HUES64 (cell line): ENCODE results near the gene ENOSF1.
A peak's percentile ranks its signal among the peaks of the same experiment; 100 is the strongest.
"Not testable (repeated sequence)": the region's sequence is repeated elsewhere in the genome, so short reads cannot be mapped to it uniquely, and the experiment has no call there.

Experiments used
- H3K27ac ChIP-seq: 2 replicates; pipeline ENCODE4 v1.7.0; 2013; ENCODE audit warnings: low read depth, low read length, inconsistent platforms
- H3K27me3 ChIP-seq: 2 replicates; pipeline ENCODE4 v1.6.1; 2013; ENCODE audit warnings: mild to moderate bottlenecking, low read length; ENCODE audit not compliant: insufficient read depth
- H3K36me3 ChIP-seq: 2 replicates; pipeline ENCODE4 v1.6.1; 2013; ENCODE audit warnings: mild to moderate bottlenecking, low read length; ENCODE audit not compliant: insufficient read depth
- H3K4me1 ChIP-seq: 2 replicates; pipeline ENCODE4 v1.6.1; 2013; ENCODE audit warnings: mild to moderate bottlenecking, low read length, moderate library complexity; ENCODE audit not compliant: insufficient read depth
- H3K4me3 ChIP-seq: 2 replicates; pipeline ENCODE4 v1.5.1; 2013; ENCODE audit warnings: mild to moderate bottlenecking, low read length, moderate library complexity
- H3K9ac ChIP-seq: 2 replicates; pipeline ENCODE4 v1.6.1; 2013; ENCODE audit warnings: mild to moderate bottlenecking, low read depth, low read length
- H3K9me3 ChIP-seq: 2 replicates; pipeline ENCODE4 v1.6.1; 2013; ENCODE audit warnings: low read depth, low read length; ENCODE audit not compliant: insufficient read depth
- WGBS: fragments of 150-250, 120-280 bp; methylation state at CpG from one replicate; pipeline ENCODE4 v1.1.7; 2013; ENCODE audit warnings: missing lambda C conversion rate; 5-methylcytosine and 5-hydroxymethylcytosine counted together

The ENOSF1 gene

DNA sequence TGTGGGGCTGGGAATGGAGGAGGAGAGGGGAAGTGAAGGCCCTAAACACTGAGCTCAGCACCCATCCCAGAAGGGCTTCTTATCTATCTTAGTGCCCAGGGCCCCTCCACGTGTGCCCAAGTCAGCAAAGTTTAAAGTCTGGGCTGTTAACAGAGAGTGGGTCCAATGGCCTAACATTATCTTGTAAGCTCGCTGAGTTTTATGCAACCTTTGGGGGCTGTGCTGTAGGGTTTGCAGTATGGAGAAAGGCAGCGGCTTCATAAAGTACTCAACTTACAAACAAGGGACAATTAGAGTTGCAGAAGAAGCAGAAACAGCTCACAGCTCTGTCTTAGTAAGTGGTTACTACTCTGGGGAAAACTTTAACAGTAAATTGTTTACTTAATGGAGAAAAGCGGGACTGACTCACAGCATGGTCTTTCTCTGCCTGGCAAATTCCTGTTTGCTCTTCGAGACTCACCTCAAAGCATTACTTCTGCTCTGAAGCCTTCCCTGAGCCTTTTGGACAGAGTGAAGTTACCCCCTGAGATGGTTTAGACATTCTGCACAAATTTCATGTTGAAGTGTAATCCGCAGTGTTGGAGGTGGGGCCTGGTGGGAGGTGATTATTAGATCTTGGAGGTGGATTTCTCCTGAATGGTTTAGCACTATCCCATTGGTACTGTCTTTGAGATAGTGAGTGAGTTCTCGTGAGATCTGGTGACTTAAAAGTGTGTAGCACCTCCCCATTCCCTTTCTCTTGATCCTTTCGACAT lies 9.0 kb downstream of the ENOSF1 start:
- H3K27ac ChIP-seq: no peak overlapping the region
- 80% methylated on average over 8 of the region's 8 CpGs for WGBS

DNA sequence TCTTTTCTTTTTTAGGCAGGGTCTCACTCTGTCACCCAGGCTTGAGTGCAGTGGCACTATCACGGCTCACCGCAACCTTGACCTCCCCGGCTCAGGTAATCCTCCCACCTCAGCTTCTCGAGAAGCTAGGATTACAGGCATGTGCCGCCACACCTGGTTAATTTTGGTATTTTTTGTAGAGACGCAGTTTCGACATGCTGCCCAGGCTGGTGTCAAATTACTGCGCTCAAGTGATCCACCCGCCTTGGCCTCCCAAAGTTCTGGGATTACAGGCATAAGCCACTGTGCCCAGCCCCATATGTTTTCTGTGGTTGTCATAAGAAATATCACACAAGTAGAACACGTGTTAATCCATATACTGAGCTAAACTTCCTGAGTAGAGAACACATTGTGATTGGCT lies 14.6 kb downstream of the ENOSF1 start:
- Histone ChIP-seq H3K9me3 (no peaks in the 10 kb centered on the region), H3K4me3 (no peak overlapping the region), H3K4me1 (no peaks in the 10 kb centered on the region), H3K36me3 (peaks cover 29% of the 10 kb centered on the region), H3K9ac (no peak overlapping the region), H3K27me3 (no peaks in the 10 kb centered on the region), H3K27ac (no peak overlapping the region)
- 90% methylated on average over 10 of the region's 10 CpGs for WGBS

More for the DNA sequence above, 9.0 kb downstream of the ENOSF1 start:
- H3K36me3 ChIP-seq: peaks cover 33% of the 10 kb centered on the region
- no peak overlapping the region for H3K4me3 ChIP-seq
- no peaks in the 10 kb centered on the region; the same call in 1 of the 2 replicates for H3K4me1 ChIP-seq
- H3K9me3 ChIP-seq: no peaks in the 10 kb centered on the region
- H3K27me3 ChIP-seq: no peaks in the 10 kb centered on the region
- no peak overlapping the region for H3K9ac ChIP-seq

DNA sequence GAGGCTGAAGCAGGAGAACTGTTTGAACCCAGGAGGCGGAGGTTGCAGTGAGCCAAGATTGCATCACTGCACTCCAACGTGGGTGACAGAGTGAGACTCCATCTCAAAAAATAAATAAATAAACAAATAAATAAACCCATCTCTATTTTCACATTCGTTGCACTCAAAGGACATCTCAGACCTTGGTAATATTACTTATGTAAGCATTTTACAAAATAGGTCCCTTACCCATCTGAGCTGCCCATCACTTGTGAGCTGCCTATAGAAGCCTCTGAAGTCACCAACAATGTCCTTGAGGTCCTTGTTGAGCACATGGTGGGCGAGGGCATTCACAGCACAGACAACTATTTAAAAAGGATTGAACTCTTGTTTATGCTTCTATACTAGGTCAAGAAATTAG lies 15.4 kb downstream of the ENOSF1 start:
- H3K27me3 ChIP-seq: no peaks in the 10 kb centered on the region
- 96% methylated on average over 4 of the region's 4 CpGs for WGBS
- H3K36me3 ChIP-seq: peaks cover 35% of the 10 kb centered on the region
- no peak overlapping the region for H3K27ac ChIP-seq
- H3K9ac ChIP-seq: no peak overlapping the region
- H3K4me1 ChIP-seq: no peaks in the 10 kb centered on the region
- no peaks in the 10 kb centered on the region for H3K9me3 ChIP-seq
- H3K4me3 ChIP-seq: no peak overlapping the region

DNA sequence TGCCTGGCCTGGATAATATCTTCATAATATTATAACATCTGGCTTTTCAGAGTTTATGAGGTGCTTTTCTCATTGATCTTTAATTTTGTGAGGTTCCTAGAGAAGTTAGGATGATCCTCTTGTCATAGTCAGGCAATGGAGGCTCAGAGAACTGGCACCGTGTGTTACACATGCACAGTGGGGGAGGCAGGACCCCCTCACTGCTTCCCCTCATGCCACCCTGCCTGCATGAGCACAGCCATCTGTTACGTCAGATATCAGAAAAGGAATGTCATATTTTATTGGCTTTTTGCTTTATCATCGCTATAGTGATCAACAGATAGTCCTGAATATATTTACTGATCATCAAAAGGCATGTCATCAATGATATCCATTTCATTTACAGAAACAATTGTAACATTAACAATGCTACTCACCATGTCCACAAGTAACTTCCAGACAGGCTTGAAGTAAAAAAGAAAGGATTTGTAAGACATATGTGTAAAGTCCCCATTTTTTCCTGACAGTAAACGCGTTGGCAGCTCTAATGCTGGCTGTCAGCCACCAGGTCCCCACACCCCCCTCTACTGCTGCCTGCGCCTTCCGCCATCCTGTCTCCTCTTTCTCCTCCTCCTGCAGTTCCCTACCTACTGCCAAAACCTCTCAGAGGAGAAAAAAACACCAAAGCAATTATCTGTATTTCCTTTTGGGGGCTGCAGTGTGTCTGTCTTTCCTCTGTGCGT lies 18.8 kb downstream of the ENOSF1 start:
- Histone ChIP-seq H3K9ac (no peak overlapping the region), H3K27me3 (no peaks in the 10 kb centered on the region; the same call in 1 of the 2 replicates), H3K4me3 (no peak overlapping the region), H3K9me3 (no peaks in the 10 kb centered on the region), H3K36me3 (peaks cover 45% of the 10 kb centered on the region), H3K27ac (no peak overlapping the region), H3K4me1 (no peaks in the 10 kb centered on the region)
- WGBS: 90% methylated on average over 8 of the region's 8 CpGs

DNA sequence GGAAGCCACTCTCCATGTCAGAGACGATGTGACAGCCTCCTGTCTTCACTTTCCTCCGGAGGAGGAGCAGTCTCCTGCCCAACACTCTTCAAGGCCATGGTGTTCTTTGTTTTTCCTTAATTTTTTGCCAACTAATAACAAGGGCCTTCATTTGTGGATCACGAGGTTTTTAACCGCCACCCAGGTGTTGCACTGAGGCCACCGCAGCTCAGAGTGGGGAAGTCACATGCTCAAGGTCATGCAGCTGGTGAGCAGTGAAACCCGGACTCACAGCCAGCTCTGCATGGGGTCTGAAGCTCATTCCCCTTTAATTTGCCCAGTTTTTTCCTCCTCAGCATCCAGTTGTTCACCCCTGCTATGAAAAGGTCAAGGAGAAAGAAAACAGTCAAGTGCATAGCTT lies 19.6 kb downstream of the ENOSF1 start:
- 95% methylated on average over 6 of the region's 6 CpGs for WGBS
- Histone ChIP-seq H3K27ac (no peak overlapping the region), H3K9me3 (no peaks in the 10 kb centered on the region)

DNA sequence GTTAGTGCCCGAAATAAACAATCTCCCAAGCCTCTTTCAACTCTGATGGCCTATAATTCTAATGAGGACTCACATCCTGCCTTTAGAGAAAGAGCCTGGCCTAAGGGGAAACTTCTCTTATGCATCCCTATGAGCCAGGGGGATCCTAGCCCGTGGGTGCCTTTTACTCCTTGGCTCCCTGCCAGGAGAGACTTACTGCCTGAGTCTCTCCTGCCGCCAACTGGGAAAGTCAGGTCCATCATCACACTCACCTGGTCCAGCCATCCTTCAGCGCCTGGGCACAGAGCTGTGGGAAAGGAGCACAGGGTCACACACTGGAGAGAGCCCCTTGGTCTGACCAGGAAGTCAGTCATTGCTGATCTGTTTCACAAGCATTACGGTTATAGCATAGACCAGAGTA lies 24.1 kb downstream of the ENOSF1 start:
- no peaks in the 10 kb centered on the region; the same call in 1 of the 2 replicates for H3K27me3 ChIP-seq
- no peak overlapping the region for H3K9ac ChIP-seq
- no peak overlapping the region for H3K4me3 ChIP-seq
- peaks cover 22% of the 10 kb centered on the region; the same call in 1 of the 2 replicates for H3K4me1 ChIP-seq
- no peaks in the 10 kb centered on the region for H3K9me3 ChIP-seq
- peaks cover 34% of the 10 kb centered on the region for H3K36me3 ChIP-seq
- H3K27ac ChIP-seq: no peak overlapping the region
- 89% methylated on average over 5 of the region's 5 CpGs for WGBS

More for the DNA sequence above, 19.6 kb downstream of the ENOSF1 start:
- peaks cover 45% of the 10 kb centered on the region for H3K36me3 ChIP-seq
- no peaks in the 10 kb centered on the region for H3K4me1 ChIP-seq
- H3K9ac ChIP-seq: no peak overlapping the region
- H3K27me3 ChIP-seq: no peaks in the 10 kb centered on the region; the same call in 1 of the 2 replicates
- no peak overlapping the region for H3K4me3 ChIP-seq

DNA sequence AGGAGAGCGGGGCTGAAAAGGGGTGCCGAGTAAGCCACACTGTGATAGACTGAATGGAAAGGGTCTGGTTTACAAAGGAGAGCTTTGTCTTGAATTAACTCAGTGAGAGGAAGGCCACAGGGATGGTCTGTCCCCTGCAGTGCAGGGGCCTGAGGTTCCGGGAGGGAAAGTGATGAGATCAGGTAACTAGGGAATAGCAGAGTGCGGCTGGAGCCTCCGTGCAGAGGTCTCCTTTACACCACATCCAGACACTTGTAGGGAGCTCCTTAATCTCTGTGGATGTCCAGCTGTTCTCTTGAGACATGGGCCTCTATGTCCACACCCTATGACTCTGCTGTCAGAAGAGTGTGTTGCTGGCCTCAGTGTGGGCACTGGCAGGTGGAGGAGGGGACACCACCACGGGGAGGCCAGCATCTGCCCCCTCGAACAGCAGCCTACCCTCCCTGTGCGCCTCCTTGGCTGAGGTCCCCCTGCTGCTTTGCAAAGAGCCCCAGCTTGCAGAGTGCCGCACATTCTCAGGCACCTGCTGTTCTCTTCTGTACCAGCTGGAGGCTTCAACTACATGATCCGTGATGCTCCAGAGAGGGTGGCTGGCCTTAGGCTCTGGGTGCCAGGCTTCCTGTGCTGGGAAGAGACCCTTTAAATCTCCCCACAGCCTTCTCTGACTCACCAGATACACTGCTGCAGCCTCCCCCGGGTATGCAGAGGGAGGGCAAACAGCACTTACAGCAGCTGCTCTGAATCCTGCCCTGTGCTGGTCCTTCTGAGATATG lies 25.9 kb downstream of the ENOSF1 start:
- H3K9me3 ChIP-seq: no peaks in the 10 kb centered on the region
- 50% methylated on average over 11 of the region's 11 CpGs for WGBS
- H3K4me3 ChIP-seq: no peak overlapping the region
- no peak overlapping the region for H3K9ac ChIP-seq
- H3K27ac ChIP-seq: peak overlapping the region; percentile 60; the same call in 1 of the 2 replicates
- H3K4me1 ChIP-seq: peaks cover 22% of the 10 kb centered on the region; the same call in 1 of the 2 replicates
- peaks cover 33% of the 10 kb centered on the region for H3K36me3 ChIP-seq
- H3K27me3 ChIP-seq: no peaks in the 10 kb centered on the region; the same call in 1 of the 2 replicates

DNA sequence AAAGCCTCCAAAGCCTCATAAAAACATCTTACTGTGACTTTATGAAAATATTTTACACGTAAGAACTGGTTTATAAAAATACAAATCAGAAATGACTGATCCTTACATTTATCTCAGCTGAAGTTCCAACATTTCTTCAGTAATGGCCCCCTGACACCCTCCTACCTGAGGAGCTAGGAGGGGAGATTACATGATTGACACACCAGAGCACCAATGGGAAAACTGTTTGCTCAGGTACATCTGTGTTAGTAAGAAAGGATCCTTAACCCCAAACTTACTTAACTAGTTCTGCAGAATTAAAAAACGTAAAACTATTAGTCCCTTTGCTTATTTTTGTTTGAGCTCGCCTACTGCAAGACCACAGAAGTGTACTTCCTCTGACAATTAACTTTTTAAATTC lies 27.0 kb downstream of the ENOSF1 start:
- WGBS: 94% methylated on average over 3 of the region's 3 CpGs
- H3K36me3 ChIP-seq: peaks cover 33% of the 10 kb centered on the region

DNA sequence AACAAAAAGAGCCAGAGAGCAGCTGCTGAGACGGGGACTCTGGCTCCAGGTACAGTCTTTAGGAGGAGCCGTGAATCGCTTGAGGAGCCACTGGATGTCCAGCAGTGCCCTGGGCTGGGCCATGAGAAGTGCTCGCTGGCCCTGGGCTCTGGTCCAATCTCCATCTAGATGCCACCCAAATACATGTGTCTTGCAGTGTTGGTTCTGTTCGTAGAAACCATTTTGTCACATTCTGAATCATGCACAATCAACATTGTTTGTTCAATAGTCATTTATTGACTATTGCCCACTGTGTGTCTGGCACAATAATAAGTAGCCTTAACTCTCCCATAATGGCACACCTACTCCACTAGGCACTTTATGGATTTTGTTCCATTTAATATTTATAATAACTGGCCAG lies 28.9 kb downstream of the ENOSF1 start:
- WGBS: 81% methylated on average over 5 of the region's 5 CpGs
- no peak overlapping the region for H3K4me3 ChIP-seq
- no peaks in the 10 kb centered on the region; the same call in 1 of the 2 replicates for H3K27me3 ChIP-seq
- H3K4me1 ChIP-seq: peaks cover 22% of the 10 kb centered on the region; the same call in 1 of the 2 replicates
- H3K9me3 ChIP-seq: no peaks in the 10 kb centered on the region
- H3K36me3 ChIP-seq: peaks cover 33% of the 10 kb centered on the region
- no peak overlapping the region for H3K27ac ChIP-seq
- no peak overlapping the region for H3K9ac ChIP-seq

More for the DNA sequence above, 27.0 kb downstream of the ENOSF1 start:
- no peak overlapping the region for H3K4me3 ChIP-seq
- H3K9me3 ChIP-seq: no peaks in the 10 kb centered on the region
- H3K9ac ChIP-seq: no peak overlapping the region
- peaks cover 22% of the 10 kb centered on the region; the same call in 1 of the 2 replicates for H3K4me1 ChIP-seq
- no peak overlapping the region for H3K27ac ChIP-seq
- H3K27me3 ChIP-seq: no peaks in the 10 kb centered on the region; the same call in 1 of the 2 replicates

DNA sequence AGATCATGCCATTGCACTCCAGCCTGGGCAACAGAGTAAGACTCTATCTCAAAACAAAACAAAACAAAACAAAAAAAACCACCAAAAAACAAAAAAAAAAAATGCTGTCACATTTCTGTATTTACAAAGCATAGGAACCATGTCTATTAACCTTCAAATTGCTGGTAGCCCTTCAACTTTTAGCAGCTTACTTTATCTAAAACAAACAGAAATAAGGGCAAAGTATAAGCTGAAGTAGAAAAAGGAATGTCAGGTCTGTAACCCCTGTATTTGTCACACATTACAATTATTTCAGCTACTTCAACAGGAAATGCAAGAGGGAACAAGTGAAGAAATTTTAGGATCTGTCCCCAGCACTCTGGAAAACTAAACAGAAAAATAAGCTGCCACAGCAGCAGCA lies 29.6 kb downstream of the ENOSF1 start:
- no peaks in the 10 kb centered on the region for H3K27me3 ChIP-seq
- H3K4me3 ChIP-seq: no peak overlapping the region
- H3K9me3 ChIP-seq: no peaks in the 10 kb centered on the region
- H3K9ac ChIP-seq: no peak overlapping the region
- peaks cover 22% of the 10 kb centered on the region; the same call in 1 of the 2 replicates for H3K4me1 ChIP-seq
- H3K36me3 ChIP-seq: peaks cover 37% of the 10 kb centered on the region
- H3K27ac ChIP-seq: no peak overlapping the region

DNA sequence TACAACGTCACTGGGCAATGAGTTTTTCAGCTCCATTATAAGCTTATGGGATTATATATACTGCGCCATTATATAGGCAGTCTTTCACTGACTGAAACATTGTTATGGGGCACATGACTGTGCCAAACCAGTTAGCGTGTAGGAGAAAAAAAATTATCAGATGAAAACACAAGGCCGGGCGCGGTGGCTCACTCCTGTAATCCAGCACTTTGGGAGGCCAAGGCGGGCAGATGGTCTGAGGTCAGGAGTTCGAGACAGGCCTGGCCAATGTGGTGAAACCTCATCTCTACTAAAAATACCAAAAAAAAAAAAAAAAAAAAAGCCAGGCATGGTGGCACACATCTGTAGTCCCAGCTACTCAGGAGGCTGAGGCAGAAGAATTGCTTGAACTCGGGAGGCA lies 30.0 kb downstream of the ENOSF1 start:
- H3K9me3 ChIP-seq, H3K27ac ChIP-seq, H3K4me3 ChIP-seq, H3K27me3 ChIP-seq, H3K9ac ChIP-seq: not testable (repeated sequence)
- H3K4me1 ChIP-seq: peaks cover 19% of the 10 kb centered on the region; the same call in 1 of the 2 replicates
- peaks cover 37% of the 10 kb centered on the region for H3K36me3 ChIP-seq
- 97% methylated on average over 9 of the region's 9 CpGs for WGBS
